GM19043 (cell line): Measurements from ENCODE around the gene CCDC71L.

Source experiments
- ATAC-seq: cut with Tn5 transposase; IDR thresholded peaks from one replicate; pipeline ENCODE4 v1.9.1; 2021; ENCODE audit warnings: low read depth; ENCODE audit not compliant: unreplicated experiment

Gene CCDC71L

GRCh38 chr7:106626376-106627164 lies 34.4 kb downstream of the CCDC71L start:
- ATAC-seq, result no peak

GRCh38 chr7:106625678-106626301 lies 35.2 kb downstream of the CCDC71L start:
- ATAC-seq, result no peak

GRCh38 chr7:106623853-106624252 lies 37.1 kb downstream of the CCDC71L start:
- ATAC-seq, result no peak

GRCh38 chr7:106623315-106623660 lies 37.7 kb downstream of the CCDC71L start:
- no peak for ATAC-seq

- no peak for ATAC-seq
Observed at GRCh38 chr7:106622654-106623314, 38.2 kb downstream of the CCDC71L start.

GRCh38 chr7:106621393-106622132 lies 39.4 kb downstream of the CCDC71L start:
- no peak for ATAC-seq

- ATAC-seq, result no peak
Observed at GRCh38 chr7:106620676-106621075, 40.3 kb downstream of the CCDC71L start.

- ATAC-seq, result no peak
Observed at GRCh38 chr7:106620034-106620433, 40.9 kb downstream of the CCDC71L start.

- no peak for ATAC-seq
Observed at GRCh38 chr7:106619213-106619612, 41.7 kb downstream of the CCDC71L start.

GRCh38 chr7:106618480-106618879 lies 42.5 kb downstream of the CCDC71L start:
- no peak for ATAC-seq

- ATAC-seq, result no peak
Observed at GRCh38 chr7:106617860-106618259, 43.1 kb downstream of the CCDC71L start.

GRCh38 chr7:106616708-106617051 lies 44.3 kb downstream of the CCDC71L start:
- no peak for ATAC-seq

- ATAC-seq, result no peak
Observed at GRCh38 chr7:106615808-106616707, 44.9 kb downstream of the CCDC71L start.

GRCh38 chr7:106614751-106615150 lies 46.2 kb downstream of the CCDC71L start:
- no peak for ATAC-seq

- no peak for ATAC-seq
Observed at GRCh38 chr7:106613848-106614560, 47.0 kb downstream of the CCDC71L start.

- no peak for ATAC-seq
Observed at GRCh38 chr7:106613279-106613678, 47.7 kb downstream of the CCDC71L start.

- no peak for ATAC-seq
Observed at GRCh38 chr7:106612432-106612831, 48.5 kb downstream of the CCDC71L start.

- no peak for ATAC-seq
Observed at GRCh38 chr7:106611911-106612310, 49.0 kb downstream of the CCDC71L start.
